TTC549 (cell line): ENCODE results near the gene WDR7.

ENCODE experiments used
- FAIRE-seq: peaks from 2 replicates; lab custom pipeline; 2012; peaks lifted over from hg19 to GRCh38; lab: Jason Lieb, UNC

Gene WDR7

GRCh38 chr18:56891870-56892269 lies 240.7 kb downstream of the WDR7 start:
- no peak for FAIRE-seq

- no peak for FAIRE-seq
Observed at GRCh38 chr18:56897122-56897521, 246.0 kb downstream of the WDR7 start.

- FAIRE-seq: no peak
Observed at GRCh38 chr18:56899660-56900059, 248.5 kb downstream of the WDR7 start.

- no peak for FAIRE-seq
Observed at GRCh38 chr18:56900195-56901094, 249.3 kb downstream of the WDR7 start.

DNA sequence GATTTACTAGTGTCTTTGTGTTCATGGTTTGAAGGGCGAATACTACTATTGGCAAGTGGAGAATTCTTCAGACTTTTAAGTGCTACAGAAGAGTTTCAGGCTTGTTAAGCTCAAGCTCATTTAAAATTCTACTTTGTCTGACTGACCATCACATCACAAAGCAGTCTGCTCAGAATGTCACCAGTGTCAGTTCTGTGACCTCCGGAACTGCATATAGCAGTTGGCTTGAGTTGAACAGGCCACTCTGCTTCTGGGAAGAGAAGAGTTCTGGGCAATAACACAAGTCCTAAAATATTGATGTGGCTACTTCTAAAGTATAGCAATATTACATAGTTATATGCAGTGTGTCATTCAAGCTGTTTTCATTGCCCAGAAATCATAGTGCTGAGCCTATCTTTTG lies 250.8 kb downstream of the WDR7 start:
- FAIRE-seq: no peak

- no peak for FAIRE-seq
Observed at GRCh38 chr18:56902653-56903052, 251.5 kb downstream of the WDR7 start.

- FAIRE-seq: no peak
Observed at GRCh38 chr18:56903686-56904085, 252.5 kb downstream of the WDR7 start.

GRCh38 chr18:56907771-56908170 lies 256.6 kb downstream of the WDR7 start:
- FAIRE-seq: no peak

DNA sequence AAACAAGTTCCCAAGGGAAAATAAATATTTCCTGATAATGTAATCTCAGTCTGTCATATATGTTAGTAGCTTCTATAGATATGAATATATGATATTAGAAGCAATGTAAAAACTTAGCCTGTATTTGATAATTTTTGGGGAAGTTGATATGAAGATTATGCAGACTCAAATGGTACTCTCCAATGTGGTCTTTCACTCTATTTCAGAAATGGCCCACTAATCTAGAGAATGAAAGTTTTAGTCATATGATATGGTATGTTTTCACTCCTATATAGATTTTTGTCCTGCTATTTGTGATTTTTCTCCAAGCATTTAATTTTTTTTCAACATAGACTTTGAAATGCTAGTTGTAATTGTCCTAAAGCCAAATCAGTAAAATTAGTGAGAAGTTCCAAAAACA lies 259.1 kb downstream of the WDR7 start:
- FAIRE-seq: no peak

DNA sequence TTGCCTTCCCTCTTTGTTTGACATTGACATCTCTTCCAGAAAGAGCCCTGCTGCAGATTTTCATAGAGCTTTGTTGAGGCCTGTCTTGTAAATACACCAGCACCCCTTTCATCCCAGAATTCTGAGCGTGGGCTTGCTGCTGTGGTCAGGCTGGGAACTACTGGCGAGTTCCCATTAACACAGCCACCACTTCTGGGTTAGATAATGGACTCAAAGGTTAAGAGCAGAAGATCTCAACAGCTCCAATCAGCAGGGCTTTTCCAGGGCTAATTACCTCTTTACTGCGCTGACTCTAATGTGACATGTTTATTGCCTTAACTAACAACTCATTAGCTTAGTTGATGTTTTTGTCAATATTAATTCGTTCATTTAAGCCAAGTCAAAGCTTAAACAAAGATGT lies 259.8 kb downstream of the WDR7 start:
- FAIRE-seq: no peak

DNA sequence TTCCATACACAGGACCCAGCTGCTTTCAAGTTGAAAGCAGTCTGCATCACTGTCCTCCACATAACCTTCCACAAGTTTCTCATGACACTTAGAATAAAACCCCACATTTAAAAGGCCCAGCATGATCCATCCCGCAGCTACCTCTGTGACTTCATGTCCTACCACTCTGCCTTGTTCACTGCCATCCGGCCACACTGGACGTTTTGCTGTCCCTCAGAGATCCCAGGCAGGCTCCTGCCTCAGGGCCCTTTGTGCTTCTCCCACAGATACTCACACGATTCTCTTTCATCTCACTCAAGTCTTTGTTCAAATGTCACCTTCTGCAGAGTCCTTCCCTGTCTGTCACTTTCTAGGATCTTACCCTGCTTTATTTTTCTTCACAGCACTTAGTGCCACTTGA lies 262.8 kb downstream of the WDR7 start:
- FAIRE-seq: no peak

- FAIRE-seq: no peak
Observed at GRCh38 chr18:56919190-56919589, 268.0 kb downstream of the WDR7 start.

GRCh38 chr18:56921896-56922480 lies 270.8 kb downstream of the WDR7 start:
- no peak for FAIRE-seq

- no peak for FAIRE-seq
Observed at GRCh38 chr18:56926734-56927133, 275.6 kb downstream of the WDR7 start.

- FAIRE-seq: no peak
Observed at GRCh38 chr18:56927786-56928185, 276.6 kb downstream of the WDR7 start.

- FAIRE-seq: no peak
Observed at GRCh38 chr18:56929886-56930285, 278.7 kb downstream of the WDR7 start.

- FAIRE-seq: no peak
Observed at GRCh38 chr18:56933472-56933871, 282.3 kb downstream of the WDR7 start.

DNA sequence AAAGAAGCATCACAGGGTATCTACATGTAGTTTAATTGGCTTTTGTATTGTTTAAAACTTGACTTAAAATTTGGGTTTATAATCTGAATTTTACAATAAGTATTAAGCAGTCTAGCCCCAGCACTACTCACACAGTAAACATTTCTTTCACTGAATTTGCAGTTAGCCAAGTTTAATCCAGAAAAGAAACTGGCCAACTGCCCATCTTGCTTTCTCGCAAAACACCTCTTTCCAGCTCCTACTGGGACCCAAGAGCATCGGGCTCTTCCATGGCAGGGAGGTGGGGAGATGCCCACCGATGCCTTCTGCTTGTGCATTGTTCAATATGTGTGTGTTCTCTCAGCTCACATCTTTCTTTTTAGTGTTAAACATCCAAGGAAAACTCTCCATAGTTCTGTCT lies 283.0 kb downstream of the WDR7 start:
- FAIRE-seq: no peak

DNA sequence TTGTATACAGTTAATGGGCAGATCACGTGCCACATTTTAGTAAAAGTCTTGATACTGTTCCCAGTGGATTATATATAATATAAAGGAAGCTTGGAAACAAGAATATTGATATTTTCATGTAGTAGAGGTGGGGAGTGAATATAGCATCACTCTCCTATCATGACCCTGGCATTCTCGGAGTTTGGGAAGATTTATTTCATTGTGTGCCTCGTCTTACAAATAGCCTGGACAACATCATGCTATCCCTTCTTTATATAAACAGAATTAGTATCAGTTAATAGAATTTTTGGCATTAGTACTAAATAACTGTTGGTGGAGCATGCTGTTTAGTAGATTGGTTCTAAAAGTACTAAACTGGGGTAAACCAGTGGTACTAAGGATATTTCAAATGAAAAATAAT lies 283.7 kb downstream of the WDR7 start:
- no peak for FAIRE-seq

DNA sequence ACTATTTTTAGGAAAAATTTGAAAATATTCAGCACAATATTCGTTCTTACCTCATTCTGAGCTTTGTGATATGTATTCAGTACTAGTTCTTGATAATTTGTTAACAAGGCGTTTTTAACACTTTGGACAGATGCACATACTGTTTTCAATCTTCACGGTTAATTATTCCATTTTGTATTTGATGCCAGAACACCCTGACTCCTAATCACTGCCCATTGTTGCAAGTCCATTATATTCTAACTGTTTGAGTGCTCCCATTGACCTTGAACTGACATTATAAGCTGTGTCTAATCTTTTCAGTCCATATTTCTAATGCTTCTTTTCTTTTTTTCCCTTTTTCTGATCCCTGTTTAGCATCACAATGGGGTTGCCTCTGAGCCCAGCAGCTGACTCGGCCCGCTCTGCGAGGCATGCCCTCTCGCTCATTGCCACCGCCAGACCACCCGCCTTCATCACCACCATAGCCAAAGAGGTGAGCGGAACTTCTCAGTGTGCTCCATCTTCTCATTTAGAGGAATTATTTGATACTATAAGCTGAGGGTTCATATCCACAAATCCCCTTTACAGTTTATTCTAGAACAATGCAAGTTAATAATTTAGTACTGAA lies 284.4 kb downstream of the WDR7 start:
- no peak for FAIRE-seq

DNA sequence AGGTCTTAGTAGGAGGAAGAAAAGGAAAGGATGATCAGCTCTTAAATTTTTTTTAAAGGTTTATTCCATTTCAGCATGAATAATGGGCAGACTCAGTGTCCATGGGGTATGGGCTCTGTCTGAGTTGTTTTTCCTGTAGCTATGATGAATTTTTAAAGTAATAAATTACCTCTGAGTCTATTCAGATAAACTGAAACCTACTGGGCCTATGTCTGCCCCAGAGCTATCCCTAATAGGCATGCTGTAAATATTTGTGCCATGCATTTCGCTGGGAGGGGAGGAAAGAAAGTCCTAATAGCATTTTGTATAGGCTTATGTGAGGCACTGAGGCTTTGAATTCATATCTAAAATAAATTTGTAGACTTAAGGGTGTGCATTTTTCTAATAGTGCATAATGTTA lies 285.3 kb downstream of the WDR7 start:
- FAIRE-seq: no peak

GRCh38 chr18:56937874-56938430 lies 286.8 kb downstream of the WDR7 start:
- FAIRE-seq: no peak
